Urothelium cell line (cell line): ENCODE measurements around the gene OR10K2.
"Not testable (repeated sequence)": the region's sequence is repeated elsewhere in the genome, so short reads cannot be mapped to it uniquely, and the experiment has no call there.

ENCODE experiments used
- DNase-seq: peaks from one replicate; pipeline ENCODE4 v3.0.0; 2011; ENCODE audit warnings: low spot score, mixed read lengths
- FAIRE-seq: peaks from 2 replicates; lab custom pipeline; 2011; peaks lifted over from hg19 to GRCh38; lab: Jason Lieb, UNC

The OR10K2 gene

GRCh38 chr1:158374101-158374500, 51.9 kb downstream of the OR10K2 start:
- not testable (repeated sequence) for FAIRE-seq, DNase-seq

- FAIRE-seq, result no peak
- DNase-seq, result no peak
These were observed 54.7 kb downstream of the OR10K2 start for GRCh38 chr1:158371188-158371953.
